Fibroblast of skin of right biceps (primary cell): ENCODE results near the gene PRSS38.
A peak's percentile ranks its signal among the peaks of the same experiment; 100 is the strongest.

Experiments
- DNase-seq: peaks from one replicate; pipeline ENCODE4 v3.0.0-alpha.2; 2013

PRSS38 gene

DNA sequence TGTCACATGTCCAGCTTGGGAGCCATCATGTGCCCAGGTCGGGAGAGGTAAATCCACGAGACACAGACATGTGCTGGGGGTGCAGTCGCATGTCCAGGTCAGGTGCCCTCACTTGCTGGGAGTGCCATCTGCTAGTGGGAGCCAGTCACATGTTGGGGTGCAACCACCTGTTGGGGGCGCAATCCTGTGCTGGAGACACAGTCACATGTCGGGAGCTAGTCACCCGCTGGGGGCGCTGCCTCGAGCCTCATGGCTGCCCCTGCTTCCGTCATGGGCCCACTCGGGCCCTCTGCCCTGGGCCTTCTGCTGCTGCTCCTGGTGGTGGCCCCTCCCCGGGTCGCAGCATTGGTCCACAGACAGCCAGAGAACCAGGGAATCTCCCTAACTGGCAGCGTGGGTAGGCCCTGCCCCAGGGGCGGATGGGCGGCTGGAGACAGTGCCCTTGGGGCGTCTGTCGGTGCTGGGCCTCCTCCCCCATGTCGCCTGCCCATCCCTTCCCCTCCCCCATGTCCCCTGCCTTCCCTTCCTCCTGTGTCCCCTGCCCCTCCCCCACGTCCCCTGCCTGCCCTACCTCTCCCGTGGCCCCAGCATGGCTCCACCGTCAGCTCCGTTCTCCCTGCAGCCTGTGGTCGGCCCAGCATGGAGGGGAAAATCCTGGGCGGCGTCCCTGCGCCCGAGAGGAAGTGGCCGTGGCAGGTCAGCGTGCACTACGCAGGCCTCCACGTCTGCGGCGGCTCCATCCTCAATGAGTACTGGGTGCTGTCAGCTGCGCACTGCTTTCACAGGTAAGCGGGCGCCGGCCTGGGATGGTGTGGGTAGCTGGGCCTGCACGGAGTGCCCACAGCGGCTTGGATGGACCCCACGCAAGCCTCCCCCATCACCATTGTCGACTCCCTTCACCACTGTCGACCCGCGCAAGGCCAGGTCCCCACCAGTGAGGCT, at the start of gene PRSS38:
PRSS38 (plus strand) TSS at position 208 of the 942 bp plus-strand sequence; CDS start at position 250, 42 bp downstream.
- no peak for DNase-seq

DNA sequence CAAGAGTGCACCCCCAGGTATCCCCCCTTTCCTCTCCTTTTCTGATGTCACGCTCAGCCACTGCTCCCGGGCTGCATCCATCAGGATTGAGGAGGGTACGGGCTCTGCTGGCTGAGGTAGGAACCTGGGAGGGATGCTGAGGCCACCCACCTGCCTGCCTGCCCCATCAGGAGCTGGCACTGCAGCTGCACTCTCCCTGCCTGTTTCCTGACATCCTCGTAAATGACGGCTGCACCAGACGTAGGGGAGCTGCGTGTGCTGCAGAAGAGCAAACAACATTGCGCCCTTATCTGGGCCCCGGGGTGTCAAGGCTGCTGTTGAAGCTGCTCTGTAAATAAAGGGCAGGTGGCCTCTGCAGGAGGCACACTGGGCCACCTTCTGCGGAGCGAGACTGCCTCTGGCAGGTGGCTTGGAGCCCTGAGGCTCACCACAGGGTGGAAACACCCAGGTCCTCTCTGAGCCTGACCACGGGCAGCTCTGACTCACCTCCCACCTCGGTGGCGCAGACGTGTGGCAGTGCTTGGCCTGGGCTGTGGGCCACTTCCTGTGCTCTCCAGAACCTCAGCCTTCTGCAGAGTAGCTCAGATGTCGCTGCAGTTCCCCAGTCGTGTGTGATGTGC, 49.4 kb upstream of the PRSS38 start:
- peak; percentile 22 for DNase-seq

DNA sequence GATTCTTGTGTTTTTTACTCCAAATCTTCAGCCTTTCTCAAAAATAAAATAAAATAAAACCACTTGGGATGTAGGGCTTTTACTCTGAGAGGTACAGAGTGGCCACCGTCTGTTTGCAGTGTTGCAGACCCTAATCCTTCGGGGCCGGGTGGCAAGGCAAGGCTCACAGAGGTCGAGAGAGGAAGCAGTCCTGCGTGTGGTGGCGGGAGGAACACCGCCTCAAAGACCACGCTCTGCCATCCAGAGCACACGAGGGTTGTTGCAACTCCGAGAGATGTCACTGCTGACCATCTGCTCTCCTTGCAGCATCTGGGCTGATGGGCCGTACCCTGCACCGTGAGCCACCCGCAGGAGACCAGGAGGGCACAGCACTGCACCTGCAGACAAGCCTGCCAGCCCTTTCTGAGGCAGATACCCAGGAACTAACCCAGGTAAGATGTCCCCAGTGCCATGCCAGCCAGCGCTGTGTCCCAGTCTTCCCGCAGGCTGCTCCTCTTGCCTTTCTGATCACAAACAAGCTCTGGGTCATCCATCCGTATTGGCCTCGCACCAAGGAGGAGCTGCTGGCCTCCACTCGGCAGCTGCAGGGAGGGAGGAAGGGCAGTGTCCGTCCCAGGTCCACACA, 48.7 kb upstream of the PRSS38 start:
- no peak for DNase-seq

DNA sequence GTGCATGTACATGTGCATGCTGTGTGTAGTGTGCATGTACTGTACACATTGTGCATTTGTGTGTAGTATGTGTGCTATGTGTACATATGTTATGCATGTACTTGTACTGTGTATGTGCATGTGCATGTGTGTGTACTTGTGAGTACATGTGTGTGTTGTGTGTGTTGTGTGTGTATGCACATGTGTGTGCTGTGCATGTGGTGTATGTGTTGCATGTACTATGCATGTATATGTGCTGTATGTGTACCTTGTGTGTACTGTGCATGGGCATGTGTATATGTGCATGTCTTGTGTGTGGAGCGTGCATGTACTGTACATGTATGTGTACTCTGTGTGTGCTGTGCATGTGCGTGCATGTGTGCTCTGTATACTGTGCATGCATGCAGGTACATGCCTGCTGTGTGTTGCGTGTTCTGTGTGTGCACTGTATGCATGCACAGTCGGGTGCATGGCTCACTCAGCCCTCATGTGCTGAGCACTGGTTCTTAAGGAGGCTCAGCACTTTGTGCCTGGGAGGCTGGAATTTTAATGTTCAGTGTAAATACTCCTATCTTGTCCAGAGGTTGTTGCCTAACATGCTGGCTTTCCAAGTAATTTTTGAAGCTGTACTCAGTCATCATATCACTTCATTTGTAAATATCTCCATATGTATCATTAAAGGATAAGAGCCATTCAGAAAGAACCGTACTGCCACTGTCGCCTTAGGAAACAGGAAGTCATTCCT, 47.9 kb upstream of the PRSS38 start:
- DNase-seq, result no peak

DNA sequence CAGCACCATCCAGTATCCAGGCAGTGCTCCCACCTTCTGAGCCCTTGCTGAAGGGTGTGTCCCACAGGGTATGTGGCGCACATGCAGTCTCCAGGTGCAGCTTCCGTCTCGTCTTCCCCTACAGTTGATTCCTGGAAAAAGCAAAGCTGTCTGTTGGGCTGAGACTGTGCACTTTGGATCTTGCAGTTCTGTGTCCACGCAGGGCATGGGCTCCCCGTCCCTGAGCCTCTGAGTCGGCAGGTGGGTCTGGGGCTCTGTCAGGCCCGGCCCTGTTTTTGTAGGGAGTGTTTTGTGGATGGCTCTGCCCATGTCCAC, 47.4 kb upstream of the PRSS38 start:
- DNase-seq, result no peak

DNA sequence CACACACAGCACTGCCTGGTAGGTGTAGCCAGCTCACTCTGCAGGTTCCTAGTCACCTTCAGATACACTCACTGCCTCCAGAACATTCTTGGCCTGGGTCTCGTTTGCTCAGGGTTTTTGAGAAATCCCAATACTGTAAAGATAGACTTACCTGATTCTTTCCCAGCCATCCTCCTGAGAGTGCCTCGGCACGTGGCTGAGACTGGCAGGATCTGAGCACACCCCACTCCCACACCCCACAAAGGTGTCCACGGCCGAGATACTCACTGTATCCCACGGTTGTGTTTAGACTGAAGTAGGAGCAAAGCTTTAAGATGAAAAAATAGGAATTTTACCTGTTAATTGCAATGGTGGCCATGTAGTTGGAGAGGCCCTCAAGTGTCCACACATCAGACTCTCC, 46.8 kb upstream of the PRSS38 start:
- DNase-seq, result no peak

DNA sequence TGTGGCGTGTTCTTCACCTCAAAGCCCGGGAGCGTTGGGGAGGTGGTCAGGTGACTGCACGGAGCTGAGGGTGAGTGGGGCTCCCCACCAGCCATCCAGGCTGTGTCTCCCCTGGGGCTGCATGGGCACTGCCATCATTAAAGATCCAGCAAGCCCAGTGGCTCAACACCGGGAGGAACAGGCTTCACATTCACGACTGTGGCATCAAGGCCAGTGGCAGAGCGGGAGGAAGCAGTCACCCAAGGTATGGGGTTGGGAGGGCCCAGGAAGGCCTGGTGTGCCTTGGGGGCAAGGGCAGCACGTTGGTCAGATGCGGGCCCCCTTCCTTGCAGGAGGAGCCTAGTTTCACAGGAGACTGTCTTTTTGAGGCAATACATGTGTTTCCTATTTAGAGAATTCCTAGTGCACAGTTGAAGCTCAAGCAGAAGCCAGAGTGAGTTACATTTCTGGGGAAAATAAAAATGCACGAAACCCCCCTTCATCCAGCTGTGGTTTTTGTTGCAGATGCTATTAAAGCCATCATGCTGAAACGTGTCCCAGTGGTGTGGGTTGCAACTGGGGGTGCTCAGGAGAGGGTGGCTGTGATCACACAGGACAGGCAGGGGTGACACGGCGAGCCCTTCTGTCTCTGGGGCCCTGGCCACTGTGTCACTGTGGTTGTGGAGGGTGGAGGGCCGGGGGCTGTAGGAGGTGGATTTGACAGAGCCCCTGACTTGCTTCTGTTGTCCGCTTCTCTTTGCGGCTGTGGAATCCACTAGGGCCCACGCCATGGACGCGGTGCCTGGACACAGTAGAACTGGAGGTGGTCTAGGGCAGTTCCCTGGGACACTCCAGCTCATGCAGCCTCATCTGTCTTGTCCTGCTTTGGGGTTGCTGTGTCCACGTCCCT, 46.2 kb upstream of the PRSS38 start:
- DNase-seq, result peak; percentile 33

DNA sequence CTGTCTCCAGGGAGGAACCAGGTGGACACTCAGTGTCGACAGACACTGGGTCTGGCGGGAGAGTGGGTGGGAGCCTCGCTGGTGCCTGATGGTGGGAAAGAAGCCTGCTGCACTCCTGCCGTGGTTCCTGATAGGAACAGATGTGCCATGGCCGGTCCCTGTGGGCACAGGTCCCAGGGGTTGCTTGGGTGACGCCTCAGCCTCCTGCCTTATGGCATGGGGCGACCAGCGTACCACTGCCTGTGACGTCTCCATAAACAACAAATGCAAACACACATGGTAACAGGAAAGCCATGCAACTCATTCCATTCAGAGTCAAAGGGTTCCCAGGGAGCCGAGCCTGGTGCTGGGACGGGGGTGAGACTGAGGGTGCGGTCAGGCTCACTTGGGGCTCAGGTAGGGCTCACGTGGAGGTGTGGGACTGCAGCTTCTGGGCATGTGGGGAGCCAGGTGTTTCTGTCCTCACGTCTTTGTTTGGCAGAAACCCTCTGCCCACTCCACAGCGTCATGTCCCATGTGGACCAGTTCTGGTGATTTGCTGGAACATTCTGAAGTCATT, 45.5 kb upstream of the PRSS38 start:
- no peak for DNase-seq

DNA sequence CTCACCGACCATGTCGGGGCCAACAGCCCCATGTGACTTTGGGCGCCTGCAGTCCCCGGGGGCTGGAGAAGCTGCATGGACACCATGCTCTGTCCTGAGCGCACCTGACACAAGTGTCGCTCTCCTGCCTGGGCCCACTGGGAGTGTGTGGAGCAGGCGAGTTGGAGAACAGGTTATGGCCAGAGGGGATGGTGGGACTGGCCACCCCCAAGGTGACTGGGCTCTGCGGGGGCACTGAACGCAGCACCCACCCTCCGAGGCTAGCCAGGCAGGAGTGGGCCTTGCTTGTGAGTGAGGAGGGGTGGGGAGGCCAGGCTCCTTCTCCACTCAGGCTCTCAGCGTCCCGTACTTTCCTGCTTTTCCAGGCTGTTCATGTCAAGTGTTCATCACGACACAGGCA, 44.7 kb upstream of the PRSS38 start:
- DNase-seq, result no peak

DNA sequence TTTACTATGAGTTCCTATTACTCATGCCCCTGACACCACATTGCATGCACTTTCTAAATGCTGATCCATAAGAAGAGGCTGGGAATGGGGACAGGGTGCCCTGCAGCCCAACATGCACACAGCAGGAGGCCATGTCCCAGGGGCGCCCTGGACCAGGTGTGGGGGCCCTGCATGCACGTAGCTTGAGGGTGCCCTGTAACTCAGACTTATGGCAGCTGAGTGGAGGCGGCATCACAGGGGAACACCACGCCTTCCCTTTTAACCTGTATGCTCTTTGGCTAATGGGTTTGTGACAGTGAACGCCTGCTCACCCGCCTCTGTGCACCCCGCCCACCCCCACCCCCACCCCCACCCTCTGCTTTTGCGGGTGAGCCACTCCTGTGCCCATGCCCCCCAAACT, 44.1 kb upstream of the PRSS38 start:
- no peak for DNase-seq

DNA sequence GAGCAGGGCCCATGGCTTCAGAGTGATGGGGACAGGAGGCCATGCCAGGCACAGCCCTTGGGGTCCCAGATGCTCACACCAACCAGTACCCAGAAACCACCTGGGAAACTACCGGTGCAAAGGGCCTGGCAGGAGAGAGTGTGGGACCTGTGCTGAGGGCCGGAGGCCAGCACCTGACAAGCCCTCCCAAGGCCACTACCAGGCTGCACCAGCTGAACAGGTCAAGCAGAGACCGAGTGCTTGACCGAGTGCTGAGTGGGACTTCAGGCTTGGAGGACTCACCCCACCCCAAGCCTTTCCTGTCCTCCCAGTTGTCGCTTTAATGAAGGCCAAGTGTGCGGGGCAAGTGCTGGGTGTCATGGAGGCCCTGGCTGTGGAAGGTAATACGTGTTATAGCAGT, 43.7 kb upstream of the PRSS38 start:
- no peak for DNase-seq

DNA sequence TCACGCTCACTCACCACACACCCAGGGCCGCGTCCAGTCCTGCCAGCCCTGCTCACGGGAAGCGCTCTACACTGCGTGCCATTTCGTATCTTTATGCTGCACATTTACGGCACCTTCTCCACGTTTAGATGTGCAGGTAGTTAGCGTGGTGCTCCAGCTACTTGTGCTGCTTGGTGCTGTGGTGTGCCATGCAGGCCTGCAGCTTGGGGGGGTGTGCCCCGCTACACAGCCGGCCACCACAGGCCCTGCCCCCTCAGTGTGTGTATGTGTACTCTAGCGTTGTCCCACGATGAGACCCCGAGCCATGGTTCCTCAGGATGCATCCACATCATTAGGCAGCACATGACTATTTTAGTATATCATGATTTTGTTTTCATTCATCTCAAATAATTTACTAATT, 41.9 kb upstream of the PRSS38 start:
- DNase-seq, result no peak

DNA sequence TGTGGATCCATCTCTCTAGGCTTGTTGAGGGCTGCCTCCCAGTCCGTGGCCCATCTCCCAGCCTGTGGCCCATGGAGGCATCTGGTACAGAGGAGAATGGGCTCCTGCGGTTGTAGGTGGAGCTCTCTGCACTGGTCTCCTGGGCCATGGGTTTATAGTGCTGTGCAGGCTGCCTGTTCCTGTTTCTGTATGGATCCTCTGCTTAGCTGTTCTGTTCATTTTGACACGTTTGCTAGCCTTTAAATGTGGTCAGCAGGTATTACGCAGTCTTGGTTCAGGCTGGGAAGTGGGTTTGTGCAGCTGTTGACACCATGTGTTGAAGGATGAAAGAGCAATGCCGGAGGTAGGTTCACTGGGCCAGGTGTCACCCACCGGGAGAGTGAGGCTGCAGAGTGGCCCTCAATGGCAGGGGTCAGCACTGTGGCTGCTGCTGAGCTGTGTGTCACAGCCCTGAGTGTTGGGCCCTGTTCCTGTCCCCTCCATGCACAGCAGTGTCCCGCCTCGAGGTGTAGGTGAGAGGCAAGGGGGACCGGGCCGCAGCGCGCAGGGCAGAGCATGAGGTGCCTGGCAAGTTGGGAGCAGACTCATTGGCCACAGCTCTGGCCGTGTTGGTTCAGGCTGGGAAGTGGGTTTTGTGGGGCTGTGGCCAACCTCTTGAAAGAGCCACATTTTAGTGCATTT, 41.3 kb upstream of the PRSS38 start:
- DNase-seq, result no peak

DNA sequence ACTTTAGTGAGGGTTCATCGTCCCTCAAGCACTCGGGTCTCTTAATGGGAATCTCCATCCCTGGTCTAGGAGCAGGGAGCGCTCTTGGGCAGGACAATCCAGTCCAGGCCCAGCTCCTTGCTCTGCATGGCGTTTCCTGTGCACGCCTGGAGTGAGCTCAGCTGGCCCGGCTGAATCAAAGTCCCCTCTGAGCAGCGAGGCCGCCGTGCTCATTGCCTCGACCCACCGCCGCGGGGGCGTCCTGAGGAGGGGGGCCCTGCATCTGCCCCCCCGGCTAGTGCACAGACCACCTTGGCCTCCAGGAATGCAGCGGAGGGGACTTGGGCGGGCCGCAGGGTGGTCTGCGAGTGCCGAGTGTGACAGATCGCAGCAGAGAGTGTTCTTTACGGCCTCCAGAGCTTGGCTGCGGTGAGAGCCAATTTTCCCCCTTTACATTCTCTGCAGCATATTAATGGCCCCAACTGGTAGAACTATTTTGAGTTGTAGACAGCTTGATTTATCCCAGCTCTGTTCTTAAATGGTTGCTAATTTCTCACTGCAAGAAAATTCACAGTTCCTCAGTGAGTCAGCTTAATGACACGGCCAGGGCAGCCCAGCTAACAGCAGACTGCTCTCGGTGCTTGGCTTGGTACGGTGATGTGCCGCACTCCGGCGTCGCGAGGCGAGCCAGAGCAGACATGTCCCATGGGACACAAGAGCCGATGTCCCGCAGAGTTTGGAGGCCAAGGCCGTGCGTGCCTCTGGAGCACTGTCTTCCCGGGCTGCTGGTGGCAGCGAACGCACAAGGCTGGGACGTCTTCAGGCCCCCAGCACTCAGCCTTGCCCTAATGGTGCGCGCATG, 40.4 kb upstream of the PRSS38 start:
- peak; percentile 98 for DNase-seq

DNA sequence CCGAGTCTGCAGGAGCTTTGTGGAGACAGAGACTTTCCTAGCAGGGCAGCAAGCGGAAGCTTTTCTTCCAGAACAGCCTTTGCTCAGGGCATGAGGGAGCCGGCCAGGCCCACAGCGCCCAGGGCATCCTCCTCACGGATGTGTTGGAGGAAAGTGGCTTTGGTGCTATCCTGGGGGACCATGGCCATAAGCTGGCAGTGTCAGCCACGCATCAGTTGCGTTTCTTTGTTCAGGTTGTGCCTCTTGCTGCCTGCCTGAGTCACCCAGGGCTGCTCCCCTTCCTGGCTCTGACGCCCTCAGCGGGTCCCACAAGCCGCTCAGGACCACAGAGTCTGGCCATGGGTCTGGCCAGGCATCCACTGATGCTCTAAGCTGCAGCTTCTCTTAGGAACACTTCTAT, 39.6 kb upstream of the PRSS38 start:
- no peak for DNase-seq

DNA sequence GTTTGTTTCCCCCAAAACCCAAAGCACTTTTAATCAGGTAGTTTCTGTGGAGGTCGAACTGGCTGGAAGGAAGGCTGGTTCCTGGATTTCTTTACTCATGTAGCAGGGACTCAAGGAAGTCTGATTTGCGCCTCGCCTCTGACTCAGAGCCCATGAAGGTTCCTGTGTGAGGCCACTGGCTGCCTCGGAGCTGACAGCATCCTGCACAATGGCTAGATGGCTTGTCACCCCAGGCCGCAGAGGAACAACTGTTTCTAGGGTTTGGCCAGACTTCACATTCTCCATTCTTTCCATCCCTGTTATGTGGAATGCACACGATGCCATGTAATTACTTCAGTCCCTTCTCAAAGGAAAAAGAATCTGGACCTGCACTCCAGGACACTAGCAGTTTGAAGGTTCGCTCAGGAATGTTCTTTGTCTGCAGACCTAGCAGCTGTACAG, 39.1 kb upstream of the PRSS38 start:
- DNase-seq, result peak; percentile 96

DNA sequence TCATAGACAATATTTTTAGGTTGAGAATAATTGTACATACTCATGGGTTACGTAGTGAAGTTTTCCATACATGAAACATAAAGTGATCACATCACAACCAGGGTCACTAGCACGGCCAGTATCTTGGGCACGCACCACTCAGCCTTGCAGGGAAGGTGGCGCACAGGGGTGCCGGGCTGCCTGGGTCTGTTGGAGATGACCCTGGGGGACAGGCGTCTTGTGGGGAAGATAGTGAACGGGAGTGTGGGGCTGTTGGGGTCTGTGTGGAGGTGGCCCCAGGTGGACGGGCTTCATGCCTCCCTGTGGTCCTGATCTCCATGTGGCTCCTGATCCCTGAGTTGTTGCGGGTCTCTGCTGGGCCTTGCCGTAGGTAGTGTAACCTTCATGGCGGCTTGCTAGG, 38.3 kb upstream of the PRSS38 start:
- no peak for DNase-seq

DNA sequence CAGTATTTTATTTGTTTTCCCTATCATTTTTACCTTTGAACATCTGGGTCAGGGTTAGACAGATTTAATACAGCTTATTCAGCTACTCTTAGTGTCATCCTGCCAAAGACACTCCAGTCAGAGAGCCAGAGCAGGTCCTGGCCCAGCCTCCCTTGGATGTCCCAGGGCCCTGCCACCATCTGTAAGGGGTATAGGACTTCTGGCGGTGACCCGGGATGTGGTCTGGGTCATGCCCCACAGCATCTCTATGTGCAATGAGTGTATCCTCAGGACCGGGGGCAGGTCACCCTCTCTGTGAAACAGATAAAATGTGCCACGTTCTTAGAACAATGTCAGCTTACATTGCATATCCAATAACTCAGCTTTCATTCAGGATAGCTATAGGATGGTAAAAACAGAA, 37.8 kb upstream of the PRSS38 start:
- no peak for DNase-seq

DNA sequence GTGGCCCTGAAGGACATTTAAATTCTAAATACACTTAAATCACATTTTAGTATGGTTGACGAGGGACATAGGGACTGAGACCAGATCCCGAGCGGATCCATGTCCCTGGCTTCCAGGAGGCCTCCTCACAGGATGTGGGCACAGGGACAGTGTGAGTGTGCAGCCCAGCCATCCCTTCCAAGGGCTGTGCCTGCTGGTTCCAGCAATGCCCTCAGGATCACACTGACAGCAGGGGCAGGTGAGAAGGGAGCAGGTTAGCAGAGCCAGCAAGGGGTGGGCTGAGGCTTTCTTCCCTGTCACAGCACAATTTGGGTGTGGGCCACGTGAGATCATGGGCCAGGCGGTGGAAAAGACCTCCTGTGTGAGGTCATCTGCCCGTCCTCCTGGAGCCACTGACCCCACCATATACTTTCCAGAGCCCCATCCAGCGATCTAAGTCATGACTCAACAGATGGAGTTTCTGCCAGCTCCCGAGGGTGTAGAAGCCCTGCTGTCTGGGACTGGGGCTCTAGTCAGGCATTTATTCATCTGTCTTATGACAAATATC, 37.0 kb upstream of the PRSS38 start:
- DNase-seq, result peak; percentile 78

DNA sequence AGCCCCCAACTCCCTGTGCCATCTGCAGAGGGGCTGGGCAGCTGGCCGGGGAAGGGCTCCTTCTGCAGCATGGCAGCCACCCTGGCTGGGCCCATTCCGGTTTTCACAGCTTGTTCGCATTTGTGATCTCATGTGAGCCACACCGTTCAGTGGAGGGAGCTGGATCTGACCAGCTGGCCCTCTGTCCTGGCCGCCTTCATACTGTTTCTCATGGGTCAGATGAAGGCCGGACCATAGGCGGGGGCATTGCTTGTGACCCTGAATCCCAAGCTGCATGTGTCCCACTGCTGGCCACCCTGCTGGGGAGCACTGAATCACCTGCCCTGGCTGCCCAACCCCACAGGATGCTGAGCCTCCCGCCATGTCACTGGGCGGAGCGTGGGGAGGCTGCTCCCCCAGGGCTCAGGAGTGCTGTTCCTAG, 36.4 kb upstream of the PRSS38 start:
- no peak for DNase-seq
